Measurements from ENCODE around the gene CRX. TPM values are rescaled to one million over a fixed set of nuclear protein-coding genes. Genes with fewer than 3 reads are reported as not detected.

Gene CRX
- polyA plus RNA-seq, 1 of the 3 experiments (the other 2 are of a cell fraction): not detected

DNA sequence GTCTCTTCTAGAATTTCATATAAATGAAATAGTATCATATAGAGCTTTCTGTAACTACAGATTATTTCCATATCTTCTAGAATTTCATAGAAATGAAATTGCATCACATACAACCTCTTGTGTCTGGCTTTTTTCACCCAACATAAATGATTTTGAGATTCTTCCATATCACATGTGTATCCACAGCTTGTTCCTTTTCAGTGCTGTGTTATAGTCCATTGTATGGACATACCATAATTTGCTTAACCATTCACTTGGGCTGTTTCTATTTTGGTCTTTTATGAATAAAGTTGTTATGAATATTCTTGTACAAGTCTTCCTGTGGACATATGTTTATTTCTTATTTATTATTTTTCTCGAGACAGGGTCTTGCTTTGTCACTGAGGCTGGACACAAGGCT is 29.1 kb upstream of the CRX start:
- ChIA-PET POLR2A (no interaction called here), CTCF (interaction anchor here (0.9 kb wide), 1 partner anchor 27 kb away, joined by 4 read pairs; no protein-coding TSS in a partner anchor)
- no peaks in the 10 kb centered on the region for H3K36me3 ChIP-seq (replicated peaks in 1 of 2; ENCODE audit: control insufficient read depth in 1 of 2, insufficient read depth in 2 of 2, low read length in 1 of 2)
- no peaks in the 10 kb centered on the region for H3K9me2 ChIP-seq
- DNase-seq: no peak
- no peaks in the 10 kb centered on the region for H3K9me3 ChIP-seq
- no peak overlapping the region for H2AFZ ChIP-seq (ENCODE audit: low read depth)
- peaks cover 5% of the 10 kb centered on the region for H3F3A ChIP-seq (replicated peaks; ENCODE audit: insufficient read depth)
- no peak overlapping the region for H3K4me2 ChIP-seq
- no peaks in the 10 kb centered on the region for H4K20me1 ChIP-seq (ENCODE audit: insufficient read depth)
- no peak overlapping the region for H3K4me3 ChIP-seq (ENCODE audit: low read depth in 2 of 2, low read length in 1 of 2)
- H3K27me3 ChIP-seq (ENCODE audit: insufficient read depth): no peaks in the 10 kb centered on the region
- 75% methylated on average over 1 of the region's 1 CpG for WGBS (ENCODE audit: low lambda C conversion rate)
- TF ChIP-seq RFX5 (IDR thresholded peaks at IDR 0.05; ENCODE audit: low read length) (no peak), RXRA (IDR thresholded peaks at IDR 0.05; ENCODE audit: borderline replicate concordance, low read depth) (no peak), YY1 (IDR thresholded peaks at IDR 0.05; ENCODE audit: low read depth) (no peak), MXI1 (IDR thresholded peaks at IDR 0.05; ENCODE audit: low read depth, low read length) (no peak), POLR2AphosphoS5 (IDR thresholded peaks at IDR 0.05; ENCODE audit: low read depth, low read length) (no peak), RCOR1 (IDR thresholded peaks at IDR 0.05; ENCODE audit: low read length) (no peak), TEAD4 (IDR thresholded peaks at IDR 0.05; ENCODE audit: borderline replicate concordance, insufficient read depth) (no peak), ELF1 (IDR thresholded peaks at IDR 0.05) (no peak), ZBTB33 (IDR thresholded peaks at IDR 0.05; ENCODE audit: borderline replicate concordance, low read depth) (no peak), GATA2 (CRISPR knock-in tag; IDR thresholded peaks at IDR 0.05) (no peak), GABPA (IDR thresholded peaks at IDR 0.05; ENCODE audit: low read depth) (no peak), EZH2phosphoT487 (IDR thresholded peaks at IDR 0.05; ENCODE audit: borderline replicate concordance, low read depth) (no peak), IRF3 (IDR thresholded peaks at IDR 0.05; ENCODE audit: low read depth, low read length) (no peak), CTCF (IDR thresholded peaks at IDR 0.05) (no peak)
- TF ChIP-seq, protein P1, sequence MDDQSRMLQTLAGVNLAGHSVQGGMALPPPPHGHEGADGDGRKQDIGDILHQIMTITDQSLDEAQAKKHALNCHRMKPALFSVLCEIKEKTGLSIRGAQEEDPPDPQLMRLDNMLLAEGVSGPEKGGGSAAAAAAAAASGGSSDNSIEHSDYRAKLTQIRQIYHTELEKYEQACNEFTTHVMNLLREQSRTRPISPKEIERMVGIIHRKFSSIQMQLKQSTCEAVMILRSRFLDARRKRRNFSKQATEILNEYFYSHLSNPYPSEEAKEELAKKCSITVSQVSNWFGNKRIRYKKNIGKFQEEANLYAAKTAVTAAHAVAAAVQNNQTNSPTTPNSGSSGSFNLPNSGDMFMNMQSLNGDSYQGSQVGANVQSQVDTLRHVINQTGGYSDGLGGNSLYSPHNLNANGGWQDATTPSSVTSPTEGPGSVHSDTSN (IDR thresholded peaks at IDR 0.05): no peak
- TF ChIP-seq, protein P2, sequence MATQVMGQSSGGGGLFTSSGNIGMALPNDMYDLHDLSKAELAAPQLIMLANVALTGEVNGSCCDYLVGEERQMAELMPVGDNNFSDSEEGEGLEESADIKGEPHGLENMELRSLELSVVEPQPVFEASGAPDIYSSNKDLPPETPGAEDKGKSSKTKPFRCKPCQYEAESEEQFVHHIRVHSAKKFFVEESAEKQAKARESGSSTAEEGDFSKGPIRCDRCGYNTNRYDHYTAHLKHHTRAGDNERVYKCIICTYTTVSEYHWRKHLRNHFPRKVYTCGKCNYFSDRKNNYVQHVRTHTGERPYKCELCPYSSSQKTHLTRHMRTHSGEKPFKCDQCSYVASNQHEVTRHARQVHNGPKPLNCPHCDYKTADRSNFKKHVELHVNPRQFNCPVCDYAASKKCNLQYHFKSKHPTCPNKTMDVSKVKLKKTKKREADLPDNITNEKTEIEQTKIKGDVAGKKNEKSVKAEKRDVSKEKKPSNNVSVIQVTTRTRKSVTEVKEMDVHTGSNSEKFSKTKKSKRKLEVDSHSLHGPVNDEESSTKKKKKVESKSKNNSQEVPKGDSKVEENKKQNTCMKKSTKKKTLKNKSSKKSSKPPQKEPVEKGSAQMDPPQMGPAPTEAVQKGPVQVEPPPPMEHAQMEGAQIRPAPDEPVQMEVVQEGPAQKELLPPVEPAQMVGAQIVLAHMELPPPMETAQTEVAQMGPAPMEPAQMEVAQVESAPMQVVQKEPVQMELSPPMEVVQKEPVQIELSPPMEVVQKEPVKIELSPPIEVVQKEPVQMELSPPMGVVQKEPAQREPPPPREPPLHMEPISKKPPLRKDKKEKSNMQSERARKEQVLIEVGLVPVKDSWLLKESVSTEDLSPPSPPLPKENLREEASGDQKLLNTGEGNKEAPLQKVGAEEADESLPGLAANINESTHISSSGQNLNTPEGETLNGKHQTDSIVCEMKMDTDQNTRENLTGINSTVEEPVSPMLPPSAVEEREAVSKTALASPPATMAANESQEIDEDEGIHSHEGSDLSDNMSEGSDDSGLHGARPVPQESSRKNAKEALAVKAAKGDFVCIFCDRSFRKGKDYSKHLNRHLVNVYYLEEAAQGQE (IDR thresholded peaks at IDR 0.05; ENCODE audit: low read depth, low read length): no peak
- no peaks in the 10 kb centered on the region for H3K4me1 ChIP-seq (ENCODE audit: control insufficient read depth in 1 of 2, insufficient read depth in 2 of 2, low read depth in 1 of 2, low read length in 1 of 2)
- no peaks in the 10 kb centered on the region for H3K79me2 ChIP-seq (ENCODE audit: insufficient read depth)
- H3K27ac ChIP-seq (ENCODE audit: low read depth in 2 of 2, low read length in 1 of 2): no peak overlapping the region
- H3K9ac ChIP-seq: no peak overlapping the region

All from SK-N-SH (cell line).